Measurements from ENCODE around the gene USP53. TPM values are rescaled to one million over a fixed set of nuclear protein-coding genes. Genes with fewer than 3 reads are reported as not detected.

Gene USP53
- total RNA-seq, 4 donors from 2014 or later, result 79.0 to 186 (median 125) TPM

- Histone ChIP-seq H3K9me3 (no peaks in the 10 kb centered on the region), H3K36me3 (peaks cover 0 to 94% of the 10 kb centered on the region in 2 donors), H3K4me3 (no peak overlapping the region), H3K27ac (no peak overlapping the region), H3K4me1 (no peaks in the 10 kb centered on the region), H3K27me3 (no peaks in the 10 kb centered on the region)
- TF ChIP-seq CTCF (IDR thresholded peaks at IDR 0.05) (no peak), POLR2A (IDR thresholded peaks at IDR 0.05) (no peak), EP300 (IDR thresholded peaks at IDR 0.05) (no peak), POLR2AphosphoS5 (IDR thresholded peaks at IDR 0.05) (no peak)
- ATAC-seq, result no peak
- 91 to 100% methylated on average over 2 to 6 of the region's 6 CpGs for WGBS, 2 donors (ENCODE audit: low coverage in 1 of 2)
Measured at GRCh38 chr4:119260528-119260927, 48.0 kb downstream of the USP53 start.

- 85 to 94% methylated on average over 1 of the region's 1 CpG for WGBS, 2 donors (ENCODE audit: low coverage in 1 of 2)
- no peak overlapping the region for H3K27ac ChIP-seq
- ATAC-seq, result no peak
- no peak overlapping the region for H3K4me3 ChIP-seq
- peaks cover 0 to 94% of the 10 kb centered on the region in 2 donors for H3K36me3 ChIP-seq
- H3K4me1 ChIP-seq, result no peaks in the 10 kb centered on the region
- no peaks in the 10 kb centered on the region for H3K27me3 ChIP-seq
- TF ChIP-seq CTCF (IDR thresholded peaks at IDR 0.05), result no peak
- no peaks in the 10 kb centered on the region for H3K9me3 ChIP-seq
Measured at GRCh38 chr4:119261986-119262385, 49.5 kb downstream of the USP53 start.

GRCh38 chr4:119264743-119265142, 52.2 kb downstream of the USP53 start:
- no peak for ATAC-seq
- H3K4me1 ChIP-seq, result no peaks in the 10 kb centered on the region
- no peaks in the 10 kb centered on the region for H3K27me3 ChIP-seq
- WGBS, 2 donors (ENCODE audit: low coverage in 1 of 2), result 92% methylated on average over 1 of the region's 1 CpG; no CpG with 5 or more reads in 1 of the 2 donors
- H3K9me3 ChIP-seq, result no peaks in the 10 kb centered on the region
- peaks cover 0 to 93% of the 10 kb centered on the region in 2 donors for H3K36me3 ChIP-seq
- H3K4me3 ChIP-seq, result no peak overlapping the region
- TF ChIP-seq CTCF (IDR thresholded peaks at IDR 0.05), result no peak
- H3K27ac ChIP-seq, result no peak overlapping the region

GRCh38 chr4:119266153-119266552, 53.6 kb downstream of the USP53 start:
- no peaks in the 10 kb centered on the region for H3K9me3 ChIP-seq
- no peaks in the 10 kb centered on the region for H3K27me3 ChIP-seq

GRCh38 chr4:119268466-119268865, 56.0 kb downstream of the USP53 start:
- 84 to 86% methylated on average over 3 of the region's 3 CpGs for WGBS, 2 donors (ENCODE audit: low coverage in 1 of 2)
- Histone ChIP-seq H3K27me3 (no peaks in the 10 kb centered on the region), H3K27ac (no peak overlapping the region), H3K36me3 (peaks cover 9 to 95% of the 10 kb centered on the region in 2 donors), H3K9me3 (no peaks in the 10 kb centered on the region), H3K4me3 (no peak overlapping the region), H3K4me1 (no peaks in the 10 kb centered on the region)
- TF ChIP-seq CTCF (IDR thresholded peaks at IDR 0.05) (no peak), EP300 (IDR thresholded peaks at IDR 0.05) (no peak), POLR2A (IDR thresholded peaks at IDR 0.05) (no peak), POLR2AphosphoS5 (IDR thresholded peaks at IDR 0.05) (no peak)
- ATAC-seq, result no peak

More at GRCh38 chr4:119266153-119266552, 53.6 kb downstream of the USP53 start:
- Histone ChIP-seq H3K27ac (no peak overlapping the region), H3K4me1 (no peaks in the 10 kb centered on the region), H3K36me3 (peaks cover 2 to 95% of the 10 kb centered on the region in 2 donors), H3K4me3 (no peak overlapping the region)
- no peak for ATAC-seq
- no peak for TF ChIP-seq EP300 (IDR thresholded peaks at IDR 0.05)
- no peak for TF ChIP-seq POLR2AphosphoS5 (IDR thresholded peaks at IDR 0.05)
- TF ChIP-seq POLR2A (IDR thresholded peaks at IDR 0.05), result no peak
- TF ChIP-seq CTCF (IDR thresholded peaks at IDR 0.05), result no peak
- WGBS, 2 donors (ENCODE audit: low coverage in 1 of 2), result 68 to 83% methylated on average over 4 of the region's 4 CpGs

Measured in gastroesophageal sphincter (tissue), 4 donors.